Measurements from ENCODE around the gene TOM1. TPM values are rescaled to one million over a fixed set of nuclear protein-coding genes. Genes with fewer than 3 reads are reported as not detected.

The TOM1 gene
- total and polyA plus RNA-seq, 4 experiments from 2014 or later, result 55.7 to 82.2 (median 66.1) TPM

- DNase-seq, result no peak
- no peaks in the 10 kb centered on the region for H3K36me3 ChIP-seq (ENCODE audit: insufficient read depth, low read length)
- POLR2A ChIA-PET (ENCODE audit: partially characterized antibody), result interaction anchor here (0.8 to 1.3 kb wide), 3 partner anchors 49 to 92 kb away, joined by 3 to 4 read pairs (median 3); partner anchors contain the start of gene TOM1
Observed at GRCh38 chr22:35349368-35349703, 49.6 kb downstream of the TOM1 start.

GRCh38 chr22:35349704-35350538, 50.2 kb downstream of the TOM1 start:
- Histone ChIP-seq H3K9me3 (ENCODE audit: control insufficient read depth in 1 of 2, low read length in 2 of 2) (no peaks in the 10 kb centered on the region), H3K4me1 (ENCODE audit: insufficient read depth, low read length) (peaks cover 25% of the 10 kb centered on the region), H3K27me3 (ENCODE audit: insufficient read depth, low read length) (no peaks in the 10 kb centered on the region), H3K4me3 (ENCODE audit: low read length in 2 of 2) (no peak overlapping the region), H3K27ac (ENCODE audit: low read depth, low read length) (no peak overlapping the region), H3K36me3 (ENCODE audit: insufficient read depth, low read length) (no peaks in the 10 kb centered on the region)
- ChIA-PET CTCF (ENCODE audit: partially characterized antibody) (interaction anchor here (0.8 to 4.6 kb wide), 11 partner anchors 9 to 776 kb away, joined by 3 to 70 read pairs (median 4); no protein-coding TSS in a partner anchor), POLR2A (ENCODE audit: partially characterized antibody) (interaction anchor here (0.8 to 1.3 kb wide), 3 partner anchors 50 to 1179 kb away, joined by 3 to 4 read pairs (median 3); partner anchors contain the start of genes EIF3D and TOM1)
- H3K4me1 Mint-ChIP-seq, result peaks cover 18 to 29% (median 24%) of the 10 kb centered on the region in 4 donors
- peaks cover 0 to 2% (median 0%) of the 10 kb centered on the region in 8 donors for H3K9me3 Mint-ChIP-seq
- H3K4me3 Mint-ChIP-seq, result peak overlapping the region in 2 of 8 donors; percentile 85 to 89
- H3K27ac Mint-ChIP-seq, result peak overlapping the region in 6 of 7 donors; percentile 7 to 91 (median 74)
- no peak for DNase-seq
- H3K27me3 Mint-ChIP-seq, result peaks cover 0 to 1% of the 10 kb centered on the region in 2 donors
- intact Hi-C loops (cut with micrococcal nuclease), result loop anchor here (1.0 to 5.0 kb wide), 3 partner anchors 47 to 774 kb away; no protein-coding TSS in a partner anchor
- peaks cover 0 to 15% of the 10 kb centered on the region in 2 donors for H3K36me3 Mint-ChIP-seq

More at GRCh38 chr22:35349368-35349703, 49.6 kb downstream of the TOM1 start:
- no peaks in the 10 kb centered on the region for H3K27me3 ChIP-seq (ENCODE audit: insufficient read depth, low read length)
- Mint-ChIP-seq H3K9me3 (peaks cover 0 to 2% (median 0%) of the 10 kb centered on the region in 8 donors), H3K4me3 (peak overlapping the region in 1 of 8 donors; percentile 21), H3K27ac (peak overlapping the region in 1 of 7 donors; percentile 61), H3K36me3 (peaks cover 0 to 19% of the 10 kb centered on the region in 2 donors), H3K4me1 (peaks cover 18 to 29% (median 24%) of the 10 kb centered on the region in 4 donors), H3K27me3 (peaks cover 0 to 1% of the 10 kb centered on the region in 2 donors)
- CTCF ChIA-PET (ENCODE audit: partially characterized antibody), result interaction anchor here (1.2 to 4.6 kb wide), 4 partner anchors 10 to 233 kb away, joined by 4 to 70 read pairs (median 7); no protein-coding TSS in a partner anchor
- no peaks in the 10 kb centered on the region for H3K9me3 ChIP-seq (ENCODE audit: control insufficient read depth in 1 of 2, low read length in 2 of 2)
- intact Hi-C loops (cut with micrococcal nuclease), result no loop called here
- no peak overlapping the region for H3K27ac ChIP-seq (ENCODE audit: low read depth, low read length)
- H3K4me3 ChIP-seq (ENCODE audit: low read length in 2 of 2), result no peak overlapping the region
- H3K4me1 ChIP-seq (ENCODE audit: insufficient read depth, low read length), result peaks cover 25% of the 10 kb centered on the region

- intact Hi-C loops (cut with micrococcal nuclease), result loop anchor here (1.0 to 5.0 kb wide), 3 partner anchors 46 to 773 kb away; no protein-coding TSS in a partner anchor
- Mint-ChIP-seq H3K9me3 (peaks cover 0 to 2% (median 0%) of the 10 kb centered on the region in 8 donors), H3K36me3 (peaks cover 0 to 8% of the 10 kb centered on the region in 2 donors), H3K27ac (peak overlapping the region in 6 of 7 donors; percentile 57 to 91 (median 74)), H3K4me1 (peaks cover 18 to 29% (median 24%) of the 10 kb centered on the region in 4 donors), H3K27me3 (peaks cover 0 to 6% of the 10 kb centered on the region in 2 donors), H3K4me3 (peak overlapping the region; percentile 71 to 89 (median 84))
- CTCF ChIA-PET (ENCODE audit: partially characterized antibody), result interaction anchor here (0.6 to 4.6 kb wide), 24 partner anchors 8 to 775 kb away, joined by 3 to 70 read pairs (median 4); partner anchors contain the start of gene TOM1
- H3K4me1 ChIP-seq (ENCODE audit: insufficient read depth, low read length), result peaks cover 25% of the 10 kb centered on the region
- peak; percentile 80 to 85 (median 83) for DNase-seq
- H3K9me3 ChIP-seq (ENCODE audit: control insufficient read depth in 1 of 2, low read length in 2 of 2), result no peaks in the 10 kb centered on the region
- no peaks in the 10 kb centered on the region for H3K27me3 ChIP-seq (ENCODE audit: insufficient read depth, low read length)
- H3K27ac ChIP-seq (ENCODE audit: low read depth, low read length), result peak overlapping the region; percentile 8
- H3K4me3 ChIP-seq (ENCODE audit: low read length in 2 of 2), result peak overlapping the region in 1 of 2 donors; percentile 62
- POLR2A ChIA-PET (ENCODE audit: partially characterized antibody), result interaction anchor here (0.8 to 1.6 kb wide), 7 partner anchors 20 to 1849 kb away, joined by 3 to 5 read pairs (median 3); partner anchors contain the start of genes EIF3D and TOM1
- H3K36me3 ChIP-seq (ENCODE audit: insufficient read depth, low read length), result no peaks in the 10 kb centered on the region
Observed at GRCh38 chr22:35350539-35351503, 51.1 kb downstream of the TOM1 start.

GRCh38 chr22:35352214-35353111, 52.8 kb downstream of the TOM1 start:
- POLR2A ChIA-PET (ENCODE audit: partially characterized antibody), result interaction anchor here (1.6 kb wide), 1 partner anchor 52 kb away, joined by 5 read pairs; the partner anchor contains the start of gene TOM1
- peaks cover 18 to 29% (median 24%) of the 10 kb centered on the region in 4 donors for H3K4me1 Mint-ChIP-seq
- Histone ChIP-seq H3K4me3 (ENCODE audit: low read length in 2 of 2) (no peak overlapping the region), H3K9me3 (ENCODE audit: control insufficient read depth in 1 of 2, low read length in 2 of 2) (no peaks in the 10 kb centered on the region), H3K36me3 (ENCODE audit: insufficient read depth, low read length) (no peaks in the 10 kb centered on the region), H3K4me1 (ENCODE audit: insufficient read depth, low read length) (peaks cover 25% of the 10 kb centered on the region), H3K27me3 (ENCODE audit: insufficient read depth, low read length) (no peaks in the 10 kb centered on the region), H3K27ac (ENCODE audit: low read depth, low read length) (no peak overlapping the region)
- intact Hi-C loops (cut with micrococcal nuclease), result loop anchor here (5.0 kb wide), 2 partner anchors 45 to 570 kb away; no protein-coding TSS in a partner anchor
- peaks cover 0 to 4% of the 10 kb centered on the region in 2 donors for H3K36me3 Mint-ChIP-seq
- H3K27ac Mint-ChIP-seq, result peak overlapping the region in 5 of 7 donors; percentile 1 to 75 (median 29)
- H3K9me3 Mint-ChIP-seq, result peaks cover 0 to 2% (median 0%) of the 10 kb centered on the region in 8 donors
- peaks cover 0 to 9% of the 10 kb centered on the region in 2 donors for H3K27me3 Mint-ChIP-seq
- DNase-seq, result peak in 1 of 5 donors; percentile 5
- peak overlapping the region in 6 of 8 donors; percentile 33 to 89 (median 64) for H3K4me3 Mint-ChIP-seq
- CTCF ChIA-PET (ENCODE audit: partially characterized antibody), result interaction anchor here (0.7 to 4.6 kb wide), 6 partner anchors 17 to 230 kb away, joined by 3 to 70 read pairs (median 6); no protein-coding TSS in a partner anchor

GRCh38 chr22:35353318-35353717, 53.6 kb downstream of the TOM1 start:
- Histone ChIP-seq H3K4me3 (ENCODE audit: low read length in 2 of 2) (no peak overlapping the region), H3K4me1 (ENCODE audit: insufficient read depth, low read length) (peaks cover 25% of the 10 kb centered on the region), H3K27ac (ENCODE audit: low read depth, low read length) (no peak overlapping the region), H3K36me3 (ENCODE audit: insufficient read depth, low read length) (no peaks in the 10 kb centered on the region), H3K9me3 (ENCODE audit: control insufficient read depth in 1 of 2, low read length in 2 of 2) (no peaks in the 10 kb centered on the region), H3K27me3 (ENCODE audit: insufficient read depth, low read length) (no peaks in the 10 kb centered on the region)
- ChIA-PET CTCF (ENCODE audit: partially characterized antibody) (interaction anchor here (0.9 kb wide), 1 partner anchor 229 kb away, joined by 6 read pairs; no protein-coding TSS in a partner anchor), POLR2A (ENCODE audit: partially characterized antibody) (no interaction called here)
- Mint-ChIP-seq H3K27ac (no peak overlapping the region), H3K9me3 (peaks cover 0 to 2% (median 0%) of the 10 kb centered on the region in 8 donors), H3K4me1 (peaks cover 18 to 29% (median 24%) of the 10 kb centered on the region in 4 donors), H3K36me3 (no peaks in the 10 kb centered on the region), H3K27me3 (peaks cover 0 to 9% of the 10 kb centered on the region in 2 donors), H3K4me3 (peak overlapping the region in 2 of 8 donors; percentile 46 to 54)
- DNase-seq, result no peak
- intact Hi-C loops (cut with micrococcal nuclease), result loop anchor here (5.0 kb wide), 2 partner anchors 44 to 569 kb away; no protein-coding TSS in a partner anchor

Data from CD4-positive, alpha-beta memory T cell (primary cell).